Upper lobe of left lung (tissue), 4 donors: ENCODE data around the gene CPNE7.

Experiments used
- CTCF ChIP-seq, 6 experiments: fragments of 450-650 bp in 4 of 6; fragments of 200-600 bp in 2 of 6; sonication (generic) in 2 of 6; IDR thresholded peaks; one replicate each; pipeline ENCODE4 v1.5.1; 2016 to 2019; ENCODE audit warnings: antibody characterized with exemption in 6 of 6
- EP300 ChIP-seq, 4 donors: sonication (generic); formaldehyde crosslinking; IDR thresholded peaks; one replicate each; pipeline ENCODE4 v1.5.1; 2017; ENCODE audit warnings: antibody characterized with exemption in 4 of 4, control low read depth in 2 of 4
- POLR2A ChIP-seq, 4 donors: fragments of 450-650 bp; IDR thresholded peaks; one replicate each; pipeline ENCODE4 v1.5.1; 2016 to 2017; ENCODE audit warnings: antibody characterized with exemption in 4 of 4, mild to moderate bottlenecking in 2 of 4

GRCh38 chr16:89552329-89552728, 23.2 kb upstream of the CPNE7 start:
- no peak for TF ChIP-seq CTCF (IDR thresholded peaks at IDR 0.05)
- no peak for TF ChIP-seq EP300 (IDR thresholded peaks at IDR 0.05)
- no peak for TF ChIP-seq POLR2A (IDR thresholded peaks at IDR 0.05)
